T47D (cell line): ENCODE data around the gene PIGL.

Experiments
- DNase-seq, 2 experiments: peaks; one replicate each; pipeline versions ENCODE4 v3.0.0 to v3.0.0-alpha.2; 2011 to 2012; ENCODE audit warnings: low read depth in 1 of 2, low spot score in 1 of 2
- JUND ChIP-seq: IDR thresholded peaks from 2 replicates; pipeline ENCODE4 v1.6.1; 2012; ENCODE audit warnings: low read depth
- in situ Hi-C: cut with HindIII; loops from 2 replicates; pipeline ENCODE4 v1.10.0; 2016; ENCODE audit warnings: low sequenced_read_pairs, low pct_unique_long_range_greater_than_20kb

The PIGL gene

GRCh38 chr17:16272111-16272840 lies 55.3 kb downstream of the PIGL start:
- DNase-seq, result no peak
- in situ Hi-C loops, result no loop called here
- no peak for TF ChIP-seq JUND

GRCh38 chr17:16273499-16273898 lies 56.5 kb downstream of the PIGL start:
- no peak for DNase-seq
- TF ChIP-seq JUND, result no peak
- in situ Hi-C loops, result no loop called here

DNA sequence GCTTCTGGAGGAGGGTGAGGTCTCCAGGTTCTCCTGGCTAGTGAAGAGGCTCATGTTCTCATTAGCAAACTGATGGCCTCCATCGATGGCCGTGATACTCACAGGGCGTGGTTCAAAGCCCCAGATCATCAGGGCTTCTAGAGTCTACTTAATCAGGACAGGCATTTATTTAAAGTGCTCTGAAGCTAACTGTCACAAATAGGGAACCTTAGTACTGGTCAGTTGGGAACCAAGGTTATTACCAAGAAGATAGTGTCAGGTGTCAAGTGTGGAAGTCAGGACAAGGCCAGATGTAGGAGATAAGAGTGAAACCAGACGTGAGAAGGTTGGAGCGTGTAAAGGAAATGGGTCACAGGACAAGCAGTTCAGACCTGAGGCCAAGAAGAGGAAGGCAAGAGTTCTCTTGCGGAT lies 56.9 kb downstream of the PIGL start:
- DNase-seq, result no peak
- in situ Hi-C loops, result no loop called here
- no peak for TF ChIP-seq JUND

GRCh38 chr17:16275024-16275423 lies 58.0 kb downstream of the PIGL start:
- in situ Hi-C loops, result no loop called here
- no peak for TF ChIP-seq JUND
- no peak for DNase-seq

DNA sequence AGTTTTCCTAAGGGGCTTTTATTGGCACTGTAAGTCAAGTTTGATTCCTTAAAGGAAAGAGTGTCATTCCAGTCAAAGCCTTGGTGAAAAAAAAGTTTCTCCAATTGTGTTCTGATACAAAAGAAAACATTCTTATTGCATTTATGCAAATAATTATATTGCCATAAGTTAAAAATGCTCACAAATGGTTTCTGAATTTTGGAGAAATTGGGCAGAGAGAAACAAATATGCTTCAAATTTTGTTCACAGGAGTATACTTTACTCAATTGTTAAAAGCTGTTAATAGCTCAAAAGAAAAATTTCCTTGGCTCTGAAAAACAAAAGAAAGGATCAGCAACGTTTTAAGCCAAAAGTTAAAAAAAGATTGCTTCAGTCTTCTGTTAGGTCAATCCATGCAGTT lies 60.2 kb downstream of the PIGL start:
- TF ChIP-seq JUND, result no peak
- no peak for DNase-seq
- in situ Hi-C loops, result no loop called here

DNA sequence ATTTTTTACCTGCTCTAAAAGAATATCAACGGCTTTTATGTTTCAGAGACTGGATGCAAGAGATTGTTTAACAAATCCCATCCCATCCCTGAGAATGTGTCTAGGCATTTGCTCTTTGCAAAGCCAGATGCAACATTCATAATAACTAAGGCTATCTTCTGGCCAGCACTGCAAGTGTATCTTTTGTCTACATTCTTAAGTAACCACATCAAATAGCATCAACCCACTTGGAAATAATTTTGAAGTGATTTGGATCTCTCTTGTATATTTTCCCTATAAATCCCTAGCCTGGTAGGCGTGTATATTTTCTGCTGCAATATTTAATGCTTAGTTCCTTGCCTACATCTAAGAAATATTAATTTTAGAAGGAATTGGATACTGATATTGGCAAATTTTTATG lies 64.3 kb downstream of the PIGL start:
- in situ Hi-C loops, result no loop called here
- no peak for DNase-seq
- no peak for TF ChIP-seq JUND

GRCh38 chr17:16282522-16282921 lies 65.5 kb downstream of the PIGL start:
- TF ChIP-seq JUND, result no peak
- no peak for DNase-seq
- in situ Hi-C loops, result no loop called here

DNA sequence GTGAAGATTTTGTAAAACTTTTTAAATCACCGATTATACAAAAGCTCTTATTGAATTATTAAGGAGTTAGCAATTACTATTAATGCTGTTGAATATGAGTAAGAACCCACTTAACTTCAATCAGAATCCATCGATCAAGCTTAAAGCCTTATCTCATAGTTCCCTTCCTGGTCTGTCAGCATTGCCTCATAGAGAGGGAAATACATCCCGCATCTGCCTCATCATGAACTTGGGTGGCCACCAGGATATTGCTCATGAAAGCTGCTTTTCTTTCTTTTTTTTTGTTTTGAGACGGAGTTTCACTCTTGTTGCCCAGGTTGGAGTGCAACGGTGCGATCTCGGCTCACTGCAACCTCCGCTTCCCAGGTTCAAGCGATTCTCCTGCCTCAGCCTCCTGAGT lies 66.7 kb downstream of the PIGL start:
- DNase-seq, result no peak
- in situ Hi-C loops, result no loop called here
- TF ChIP-seq JUND, result no peak

DNA sequence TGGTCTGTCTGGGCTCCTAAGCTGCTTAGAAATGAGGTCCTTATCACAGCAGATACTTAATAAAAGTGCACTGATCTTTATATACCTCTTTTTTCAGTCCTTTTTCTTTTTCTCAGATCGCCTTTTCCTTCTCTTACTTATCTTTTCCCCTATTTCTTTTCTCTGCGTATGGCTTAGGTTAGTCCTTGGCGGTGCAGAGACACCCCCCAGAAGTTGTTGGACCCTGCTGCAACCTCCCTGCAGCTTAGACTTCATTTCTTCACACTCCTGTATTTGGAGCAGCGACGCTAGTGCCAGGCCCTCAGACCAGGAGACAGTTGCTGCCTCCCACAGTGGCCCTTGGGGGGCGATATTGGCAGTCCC lies 68.6 kb downstream of the PIGL start:
- no peak for DNase-seq
- no peak for TF ChIP-seq JUND
- in situ Hi-C loops, result no loop called here

DNA sequence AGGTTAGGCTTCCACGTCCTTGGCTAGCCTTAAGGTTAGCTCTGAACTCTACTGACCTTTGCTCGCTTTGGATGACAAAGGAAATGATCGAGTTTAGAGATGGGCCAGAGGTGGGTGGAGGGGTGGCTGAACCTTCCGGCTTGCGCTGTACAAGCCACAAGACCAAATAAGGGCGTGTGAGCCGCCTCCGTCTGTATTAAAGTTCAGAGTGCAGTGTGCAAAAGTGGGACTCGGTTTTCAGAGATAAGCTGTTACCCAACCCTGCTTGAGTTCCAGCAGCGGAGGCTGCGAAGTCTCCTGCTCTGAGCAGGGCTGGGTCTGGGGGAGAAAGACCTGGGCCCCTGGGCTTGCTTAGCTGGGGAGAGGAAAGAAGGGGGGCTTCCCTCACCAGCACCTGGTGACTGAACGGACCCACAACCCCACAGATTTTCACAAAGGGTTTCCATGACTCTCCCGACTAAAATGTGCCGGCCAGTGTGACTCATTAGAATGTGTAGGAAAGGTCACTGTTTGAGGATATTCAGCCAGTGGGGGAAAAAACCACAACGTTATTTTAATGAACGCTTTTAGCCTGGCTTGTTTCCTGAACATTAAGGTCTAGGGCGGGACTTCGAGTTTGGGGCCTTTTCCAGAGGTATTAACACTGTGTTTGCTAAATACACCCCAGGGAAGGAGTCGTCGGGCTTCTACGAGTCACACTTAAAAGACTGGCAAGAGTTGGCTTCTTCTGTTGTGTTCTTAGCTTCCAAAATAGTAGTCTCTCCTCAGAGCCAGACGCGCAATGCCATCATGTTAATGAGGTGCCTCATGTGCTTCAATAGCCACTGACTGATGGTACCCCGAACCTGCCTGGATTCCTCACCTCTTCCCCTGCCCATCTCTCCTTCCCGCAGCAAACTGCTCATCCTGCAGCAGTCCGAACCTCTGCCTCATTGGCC lies 69.3 kb downstream of the PIGL start:
- in situ Hi-C loops, result no loop called here
- no peak for TF ChIP-seq JUND
- DNase-seq, result no peak

- in situ Hi-C loops, result no loop called here
- no peak for TF ChIP-seq JUND
- no peak for DNase-seq
Measured at GRCh38 chr17:16286947-16287562, 70.0 kb downstream of the PIGL start.

- TF ChIP-seq JUND, result no peak
- DNase-seq, result no peak
- in situ Hi-C loops, result no loop called here
Measured at GRCh38 chr17:16287563-16288027, 70.6 kb downstream of the PIGL start.
